Erythroblast (primary cell): ENCODE data around the gene CEACAM16.
"Not testable (repeated sequence)": the region's sequence is repeated elsewhere in the genome, so short reads cannot be mapped to it uniquely, and the experiment has no call there.

Source experiments
- DNase-seq, 2 experiments: peaks; one replicate each; lab custom pipeline; 2025; lab: John Stamatoyannopoulos, UW
- GATA1 ChIP-seq: IDR thresholded peaks from 2 replicates; pipeline ENCODE4 v1.6.1; 2011; ENCODE audit warnings: low read depth, mild to moderate bottlenecking, control low read depth, low read length, moderate library complexity
- POLR2A ChIP-seq: IDR thresholded peaks from 2 replicates; pipeline ENCODE4 v1.6.1; 2011; ENCODE audit warnings: mild to moderate bottlenecking, low read length

Gene CEACAM16

DNA sequence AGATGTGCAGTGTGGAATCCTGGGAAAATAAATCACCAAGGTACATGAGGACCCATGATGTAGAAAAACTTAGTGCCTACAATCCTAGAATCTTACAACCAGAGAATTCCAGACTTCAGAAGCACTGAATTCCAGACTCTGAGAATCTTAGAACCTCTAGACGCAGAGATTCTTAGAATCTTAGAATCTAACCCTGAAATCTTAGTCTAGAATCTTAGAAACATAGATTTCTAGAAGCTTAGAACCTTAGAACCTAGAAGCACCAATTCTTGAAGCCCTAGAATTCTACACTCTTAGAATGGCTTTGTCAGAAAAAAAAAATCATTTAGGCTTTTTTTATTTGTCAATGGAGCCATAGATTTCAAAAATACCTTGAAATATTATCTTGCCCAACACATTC lies 6.0 kb downstream of the CEACAM16 start:
- DNase-seq: no peak
- TF ChIP-seq GATA1 (no peak), POLR2A (no peak)

DNA sequence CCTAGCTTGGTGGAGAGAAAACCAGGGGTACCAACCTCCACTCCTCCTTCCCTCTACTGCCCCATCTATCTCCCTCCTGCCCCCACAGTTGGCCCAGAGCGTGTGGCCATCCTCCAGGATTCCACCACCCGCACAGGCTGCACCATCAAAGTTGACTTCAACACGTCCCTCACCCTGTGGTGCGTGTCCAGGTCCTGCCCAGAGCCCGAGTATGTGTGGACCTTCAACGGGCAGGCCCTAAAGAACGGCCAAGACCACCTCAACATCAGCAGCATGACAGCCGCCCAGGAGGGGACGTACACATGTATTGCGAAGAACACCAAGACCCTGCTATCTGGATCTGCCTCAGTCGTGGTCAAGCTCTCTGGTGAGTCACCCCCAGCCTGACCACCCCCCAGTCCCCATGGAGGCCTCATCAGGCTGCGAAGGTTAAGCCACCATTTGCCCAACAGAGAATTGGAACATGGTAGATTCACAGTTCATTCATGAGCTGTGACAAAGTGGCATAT lies 6.6 kb downstream of the CEACAM16 start:
- no peak for DNase-seq

DNA sequence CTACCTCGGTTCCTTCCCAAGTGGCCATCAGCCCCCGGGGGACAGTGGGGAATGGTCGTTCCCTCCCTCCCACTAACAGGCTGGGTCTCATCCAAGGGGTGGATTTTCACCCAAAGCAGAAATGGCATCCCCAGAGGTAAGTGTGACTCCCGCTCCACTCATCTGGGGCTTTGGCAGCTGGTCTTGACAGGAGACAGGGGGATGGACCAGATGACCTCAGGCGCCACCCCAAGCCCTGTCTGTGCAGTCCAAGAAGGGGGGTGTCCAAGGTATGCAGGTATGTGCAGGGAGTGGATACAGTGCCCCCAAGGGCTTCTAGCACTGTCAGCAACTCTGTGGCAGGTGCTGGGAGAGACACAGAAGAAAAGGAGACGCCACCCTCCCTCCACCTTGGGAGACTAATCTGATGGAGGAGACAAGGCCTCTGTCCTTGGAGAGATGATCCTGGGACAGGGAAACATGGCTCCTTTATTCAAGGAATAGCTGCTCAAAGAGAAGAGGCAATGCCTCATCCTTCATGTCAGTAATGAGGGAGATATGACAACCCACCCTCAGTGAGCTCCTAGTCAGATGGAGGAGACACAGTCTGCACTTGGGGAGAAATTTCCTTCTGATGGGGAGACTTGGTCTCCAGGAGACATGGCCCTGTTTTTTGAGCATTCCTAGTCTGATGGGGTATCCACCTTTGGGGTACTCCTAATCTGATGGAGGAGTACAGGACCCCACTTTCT lies 7.7 kb downstream of the CEACAM16 start:
- TF ChIP-seq POLR2A (no peak), GATA1 (no peak)
- DNase-seq: no peak

More for the DNA sequence above, 6.6 kb downstream of the CEACAM16 start:
- no peak for TF ChIP-seq GATA1
- TF ChIP-seq POLR2A: no peak

DNA sequence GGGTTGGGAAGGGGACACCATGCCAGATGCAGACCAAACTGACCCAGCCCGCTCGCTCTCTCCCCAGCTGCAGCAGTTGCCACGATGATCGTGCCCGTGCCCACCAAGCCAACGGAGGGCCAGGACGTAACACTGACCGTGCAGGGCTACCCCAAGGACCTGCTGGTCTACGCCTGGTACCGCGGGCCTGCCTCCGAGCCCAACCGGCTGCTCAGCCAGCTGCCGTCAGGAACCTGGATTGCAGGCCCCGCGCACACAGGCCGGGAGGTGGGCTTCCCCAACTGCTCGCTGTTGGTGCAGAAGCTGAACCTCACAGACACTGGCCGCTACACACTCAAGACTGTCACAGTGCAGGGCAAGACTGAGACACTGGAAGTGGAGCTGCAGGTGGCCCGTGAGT lies 8.8 kb downstream of the CEACAM16 start:
- no peak for TF ChIP-seq POLR2A
- TF ChIP-seq GATA1: no peak
- no peak for DNase-seq

DNA sequence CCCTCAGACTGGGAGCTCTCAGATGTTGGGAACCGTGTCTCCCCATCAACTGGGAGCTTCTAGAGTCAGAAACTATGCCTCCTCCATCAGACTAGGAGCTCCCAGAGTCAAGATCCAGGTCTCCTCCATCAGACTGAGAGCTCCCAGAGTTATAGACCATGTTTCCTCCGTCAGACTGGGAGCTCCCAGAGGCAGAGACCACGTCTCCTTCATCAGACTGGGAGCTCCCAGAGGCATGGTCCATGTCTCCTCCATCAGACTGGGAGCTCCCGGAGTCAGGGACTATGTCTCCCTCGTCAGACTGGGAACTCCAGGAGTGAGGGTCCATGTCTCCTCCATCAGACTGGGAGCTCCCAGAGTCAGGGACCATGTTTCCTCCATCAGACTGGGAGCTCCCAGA lies 10.0 kb downstream of the CEACAM16 start:
- TF ChIP-seq POLR2A (no peak), GATA1 (no peak)
- DNase-seq: no peak

DNA sequence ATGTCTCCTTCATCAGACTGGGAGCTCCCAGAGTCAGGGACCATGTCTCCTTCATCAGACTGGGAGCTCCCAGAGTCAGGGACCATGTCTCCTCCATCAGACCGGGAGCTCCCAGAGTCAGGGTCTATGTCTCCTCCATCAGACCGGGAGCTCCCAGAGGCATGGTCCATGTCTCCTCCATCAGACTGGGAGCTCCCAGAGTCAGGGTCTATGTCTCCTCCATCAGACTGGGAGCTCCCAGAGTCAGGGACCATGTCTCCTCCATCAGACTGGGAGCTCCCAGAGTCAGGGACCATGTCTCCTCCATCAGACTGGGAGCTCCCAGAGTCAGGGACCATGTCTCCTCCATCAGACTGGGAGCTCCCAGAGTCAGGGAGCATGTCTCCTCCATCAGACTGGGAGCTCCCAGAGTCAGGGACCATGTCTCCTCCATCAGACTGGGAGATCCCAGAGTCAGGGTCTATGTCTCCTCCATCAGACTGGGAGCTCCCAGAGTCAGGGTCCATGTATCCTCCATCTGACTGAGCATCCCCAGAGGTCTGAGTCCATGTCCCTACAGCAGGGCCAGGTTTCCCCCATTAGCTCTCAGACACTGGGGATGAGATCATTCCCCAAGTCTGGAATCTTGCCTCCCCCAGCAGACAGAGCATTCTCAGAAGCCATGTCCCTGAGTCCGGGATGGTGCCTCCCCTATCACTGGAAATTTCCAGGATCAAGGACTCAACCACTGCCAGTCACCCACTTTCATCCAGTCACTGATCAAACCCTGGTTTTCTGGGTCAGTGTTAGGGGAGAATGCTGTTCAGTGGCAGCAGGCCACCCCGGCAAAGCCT lies 10.7 kb downstream of the CEACAM16 start:
- DNase-seq: not testable (repeated sequence)

DNA sequence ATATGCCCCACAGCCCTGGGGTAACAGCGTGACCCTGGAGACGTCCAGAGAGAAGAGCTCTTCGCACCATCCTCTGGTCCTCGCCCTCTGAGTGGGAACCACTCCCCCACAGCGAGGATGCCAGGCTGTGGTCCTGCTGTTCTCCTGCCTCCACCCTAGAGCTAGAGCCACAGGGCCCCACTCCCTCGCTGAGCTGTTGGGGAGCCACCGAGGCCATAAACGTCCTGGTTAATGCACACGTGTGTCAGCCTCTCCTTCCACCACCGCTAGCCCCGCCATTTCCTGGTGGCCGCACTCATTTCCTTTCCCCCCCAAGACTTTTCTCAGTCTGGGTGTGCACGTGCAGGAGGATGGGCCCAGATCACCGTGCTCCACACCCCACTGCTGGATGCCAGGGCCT lies 11.5 kb downstream of the CEACAM16 start:
- no peak for DNase-seq
- TF ChIP-seq GATA1 (no peak), POLR2A (no peak)

DNA sequence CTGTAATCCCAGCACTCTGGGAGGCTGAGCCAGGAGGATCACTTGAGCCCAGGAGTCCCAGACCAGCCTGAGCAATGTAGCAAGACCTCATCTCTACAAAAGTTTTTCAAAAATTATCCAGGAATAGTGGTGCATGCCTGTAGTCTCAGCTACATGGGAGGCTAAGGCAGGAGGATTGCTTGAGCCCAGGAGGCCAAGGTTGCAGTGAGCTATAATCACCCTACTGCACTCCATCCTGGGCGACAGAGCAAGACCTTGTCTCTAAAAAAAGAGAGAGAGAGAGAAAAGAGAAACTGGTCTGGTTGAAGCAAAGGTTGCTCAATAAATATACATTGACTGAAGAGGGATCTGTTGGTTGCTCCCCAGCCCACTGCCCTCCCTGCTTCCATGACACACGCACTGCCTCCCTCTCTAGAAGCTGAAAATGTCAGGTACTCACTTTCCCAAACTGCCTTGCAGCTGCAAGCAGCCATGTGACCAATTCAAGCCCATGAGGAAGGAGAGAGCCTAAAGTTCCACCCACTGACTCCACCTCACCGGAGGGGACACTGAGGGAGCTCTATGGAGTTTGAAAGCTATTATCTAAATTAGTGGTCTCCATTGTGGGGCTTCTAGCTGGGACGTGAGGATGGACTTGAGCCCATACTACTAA lies 14.0 kb downstream of the CEACAM16 start:
- TF ChIP-seq GATA1: no peak
- TF ChIP-seq POLR2A: no peak
- no peak for DNase-seq

DNA sequence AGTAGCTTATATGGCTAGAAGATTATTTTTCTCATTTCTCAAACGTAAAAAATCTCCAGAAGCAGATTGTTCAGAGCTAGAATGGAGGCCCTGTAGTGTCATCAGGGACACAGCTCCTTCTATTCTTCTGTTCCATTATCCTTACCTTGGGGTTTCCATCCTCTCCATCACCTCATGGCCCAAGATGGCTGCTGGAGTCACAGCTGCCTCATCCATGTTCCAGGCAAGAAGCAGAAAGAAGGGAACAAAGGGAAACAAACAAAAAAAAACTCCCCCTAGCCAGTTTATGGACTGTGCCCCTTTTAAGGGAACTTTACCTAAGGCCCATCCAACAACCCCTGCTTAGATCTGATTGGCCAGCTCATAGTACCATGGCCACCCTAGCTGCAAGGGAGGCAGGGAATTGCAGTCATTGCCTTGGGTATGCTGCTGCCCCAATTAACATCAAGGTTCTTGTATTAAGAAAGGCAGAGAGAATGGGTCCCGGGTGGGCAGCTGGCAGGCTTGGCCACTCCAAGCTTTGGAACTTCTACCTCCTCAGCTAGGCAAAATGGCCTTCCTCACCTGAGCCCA lies 15.7 kb downstream of the CEACAM16 start:
- DNase-seq: no peak
- no peak for TF ChIP-seq POLR2A
- TF ChIP-seq GATA1: no peak

DNA sequence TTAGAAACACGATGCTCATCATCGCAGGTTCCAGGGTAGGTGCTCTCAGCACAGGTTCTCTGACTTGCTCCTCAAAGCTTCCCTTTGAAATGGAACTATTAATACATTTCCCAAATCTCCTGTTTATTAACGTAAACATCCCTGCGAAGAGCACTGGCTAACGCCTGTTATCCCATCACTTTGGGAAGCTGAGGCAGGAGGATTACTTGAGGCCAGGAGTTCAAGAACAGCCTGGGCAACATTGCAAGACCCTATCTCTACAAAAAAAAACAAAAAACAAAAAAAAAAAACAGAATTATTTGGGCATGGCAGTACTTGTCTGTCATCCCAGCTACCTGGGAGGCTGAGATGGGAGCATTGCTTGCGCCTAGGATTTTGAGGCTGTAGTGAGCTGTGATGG lies 18.7 kb downstream of the CEACAM16 start:
- TF ChIP-seq GATA1: no peak
- no peak for TF ChIP-seq POLR2A
- DNase-seq: no peak

DNA sequence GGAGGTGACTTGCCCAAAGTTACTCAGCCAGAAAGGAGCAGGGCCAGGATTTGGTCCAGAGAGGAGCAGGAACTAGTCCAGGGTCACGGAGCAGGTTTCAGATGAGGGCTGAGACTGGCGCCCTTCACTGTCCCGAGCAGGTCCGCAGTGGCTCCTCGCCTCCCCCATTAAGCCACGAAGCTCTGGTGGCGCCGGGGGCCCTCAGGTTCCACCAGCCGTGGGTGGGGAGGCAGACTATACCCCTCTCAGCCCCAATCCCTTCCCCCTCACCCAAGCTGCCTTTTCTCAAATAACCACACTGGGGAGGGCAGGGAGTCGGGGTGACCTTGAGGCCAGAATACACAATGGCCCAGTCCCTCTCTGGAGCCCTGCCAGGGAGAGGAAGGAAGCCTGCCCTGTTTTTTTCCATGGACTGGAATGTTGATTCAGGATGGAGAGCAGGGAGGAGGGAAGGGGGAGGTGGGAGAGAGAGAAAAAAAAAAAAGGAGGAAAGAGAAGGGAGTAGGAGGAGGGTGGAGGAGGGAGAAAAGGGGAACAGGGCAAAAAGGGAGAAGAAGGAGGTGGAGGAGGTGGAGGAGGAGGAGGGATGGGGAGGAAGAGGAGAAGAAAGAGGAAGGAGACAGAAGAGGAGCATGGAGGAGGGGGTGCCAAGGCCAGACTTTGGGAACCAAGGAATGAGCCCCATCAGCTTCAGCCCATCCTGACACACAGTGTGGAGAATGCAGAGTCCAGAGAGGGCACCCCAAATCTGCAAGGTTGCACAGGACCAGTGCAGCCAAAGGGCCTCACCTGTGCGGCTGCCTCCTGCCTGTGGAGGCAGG lies 19.7 kb downstream of the CEACAM16 start:
- no peak for TF ChIP-seq POLR2A
- TF ChIP-seq GATA1: no peak

DNA sequence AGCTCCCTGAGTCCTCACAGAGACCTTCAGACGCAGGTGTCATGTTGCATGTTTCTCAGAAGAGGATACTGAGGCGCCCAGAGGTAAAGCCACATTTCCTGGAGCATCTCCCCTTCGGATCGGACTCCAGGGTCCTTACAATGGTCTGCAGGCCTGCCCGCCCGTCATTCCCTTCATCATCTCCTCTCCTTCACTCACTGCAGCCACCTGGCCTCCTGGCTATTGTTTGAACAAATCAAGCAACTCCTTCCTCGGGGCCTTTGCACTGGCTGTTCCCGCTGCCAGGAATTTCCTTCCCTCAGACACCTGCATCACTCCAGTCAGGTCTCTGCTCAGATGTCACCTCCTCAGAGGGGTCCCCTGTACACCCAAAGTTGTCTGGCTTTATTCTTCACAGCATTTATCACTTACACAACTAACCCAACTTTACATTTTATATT lies 20.3 kb downstream of the CEACAM16 start:
- no peak for TF ChIP-seq POLR2A
- no peak for TF ChIP-seq GATA1
- no peak for DNase-seq

More for the DNA sequence above, 19.7 kb downstream of the CEACAM16 start:
- DNase-seq: no peak

DNA sequence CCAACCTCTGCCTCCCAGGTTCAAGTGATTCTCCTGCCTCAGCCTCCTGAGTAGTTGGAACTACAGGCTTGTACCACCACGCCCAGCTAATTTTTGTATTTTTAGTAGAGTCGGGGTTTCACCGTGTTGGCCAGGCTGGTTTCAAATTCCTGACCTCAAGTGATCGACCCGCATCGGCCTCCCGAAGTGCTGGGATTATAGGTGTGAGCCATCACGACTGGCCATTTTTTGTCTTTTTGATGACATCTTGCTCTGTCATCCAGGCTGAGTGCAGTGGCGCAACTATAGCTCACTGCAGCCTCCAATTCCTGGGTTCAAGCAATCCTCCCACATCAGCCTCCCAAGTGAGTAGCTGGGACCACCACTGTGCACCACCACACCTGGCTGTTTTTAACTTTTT lies 21.4 kb downstream of the CEACAM16 start:
- not testable (repeated sequence) for DNase-seq

DNA sequence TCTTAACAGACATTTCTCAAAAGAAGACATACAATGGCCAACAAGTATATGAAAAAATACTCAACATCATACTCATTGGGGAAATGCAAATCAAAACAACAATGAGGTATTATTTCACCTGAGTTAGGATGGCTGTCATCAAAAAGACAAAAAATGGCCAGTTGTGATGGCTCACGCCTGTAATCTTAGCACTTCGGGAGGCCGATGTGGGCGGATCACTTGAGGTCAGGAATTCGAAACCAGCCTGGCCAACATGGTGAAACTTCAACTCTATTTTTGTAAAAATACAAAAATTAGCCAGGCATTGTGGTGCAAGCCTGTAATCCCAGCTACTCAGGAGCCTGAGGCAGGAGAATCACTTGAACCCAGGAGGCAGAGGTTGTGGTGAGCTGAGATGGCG lies 22.0 kb downstream of the CEACAM16 start:
- no peak for TF ChIP-seq POLR2A
- TF ChIP-seq GATA1: no peak
- no peak for DNase-seq

DNA sequence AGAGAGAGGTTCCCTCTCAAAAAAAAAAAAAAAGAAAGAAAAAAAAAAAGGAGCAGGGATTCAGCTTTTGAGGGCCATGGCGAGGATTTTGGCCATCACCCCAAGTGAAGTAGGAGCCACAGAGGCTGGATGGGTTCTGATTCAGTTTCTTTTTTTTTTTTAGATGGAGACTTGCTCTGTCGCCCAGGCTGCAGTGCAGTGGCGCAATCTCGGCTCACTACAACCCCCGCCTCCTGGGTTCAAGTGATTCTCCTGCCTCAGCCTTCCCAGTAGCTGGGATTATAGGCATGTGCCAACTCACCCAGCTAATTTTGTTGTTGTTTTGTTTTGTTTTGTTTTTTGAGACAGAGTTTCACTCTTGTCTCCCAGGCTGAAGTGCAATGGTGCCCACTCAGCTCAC lies 22.4 kb downstream of the CEACAM16 start:
- DNase-seq: not testable (repeated sequence)
